Tibial nerve (tissue), 4 donors: ENCODE measurements around the gene H19. TPM values are rescaled to one million over a fixed set of nuclear protein-coding genes. Genes with fewer than 3 reads are reported as not detected.

Source experiments
- DNase-seq, 2 donors: peaks; one replicate each; pipeline ENCODE4 v3.0.0-alpha.2; 2019; ENCODE audit warnings: low spot score in 2 of 2
- H3K27ac ChIP-seq, 4 donors: fragments of 200-600 bp; sonication (generic) in 3 of 4; one replicate each; pipeline ENCODE4 v1.5.1; 2017 to 2019; ENCODE audit warnings: mild to moderate bottlenecking in 1 of 4
- H3K27me3 ChIP-seq, 2 donors: fragments of 200-600 bp; sonication (generic) in 1 of 2; one replicate each; pipeline versions ENCODE4 v1.5.1 to v1.6.0; 2017 to 2019
- H3K36me3 ChIP-seq, 3 donors: fragments of 200-600 bp; sonication (generic); one replicate each; pipeline ENCODE4 v1.5.1; 2018 to 2019
- H3K4me1 ChIP-seq, 4 donors: fragments of 200-600 bp; sonication (generic) in 3 of 4; one replicate each; pipeline ENCODE4 v1.5.1; 2017 to 2019
- H3K4me3 ChIP-seq, 4 donors: fragments of 200-600 bp; sonication (generic) in 3 of 4; one replicate each; pipeline ENCODE4 v1.5.1; 2017 to 2019; ENCODE audit warnings: mild to moderate bottlenecking in 1 of 4, moderate library complexity in 1 of 4
- H3K9me3 ChIP-seq, 4 donors: fragments of 200-600 bp; sonication (generic) in 3 of 4; one replicate each; pipeline ENCODE4 v1.5.1; 2017 to 2019
- EP300 ChIP-seq, 2 donors: sonication (generic); formaldehyde crosslinking; IDR thresholded peaks; one replicate each; pipeline ENCODE4 v1.6.1; 2017; ENCODE audit warnings: antibody characterized with exemption in 2 of 2, mild to moderate bottlenecking in 1 of 2
- POLR2A ChIP-seq, 2 donors: fragments of 450-650 bp; IDR thresholded peaks; one replicate each; pipeline ENCODE4 v1.6.1; 2017; ENCODE audit warnings: antibody characterized with exemption in 2 of 2, mild to moderate bottlenecking in 2 of 2, moderate library complexity in 2 of 2
- WGBS, 2 donors: methylation state at CpG; one replicate each; pipeline ENCODE4 v1.1.5; 2018; 5-methylcytosine and 5-hydroxymethylcytosine counted together
- total RNA-seq, 4 donors: library from RNA; depleted of rRNA; stranded (reverse); fragments of >200 nt; gene quantifications; one replicate each; pipeline ENCODE4 v1.1.0, GENCODE V29; 2016
- TF ChIP-seq, protein P1 (sequence below), 5 experiments: fragments of 200-600 bp in 3 of 5; fragments of 450-650 bp in 2 of 5; sonication (generic) in 3 of 5; IDR thresholded peaks; one replicate each; pipeline ENCODE4 v1.5.1; 2016 to 2019; ENCODE audit warnings: antibody characterized with exemption in 5 of 5, mild to moderate bottlenecking in 3 of 5, moderate library complexity in 2 of 5

The H19 gene
- total RNA-seq, 4 donors from 2014 or later: 355 to 642 (median 407) TPM

DNA sequence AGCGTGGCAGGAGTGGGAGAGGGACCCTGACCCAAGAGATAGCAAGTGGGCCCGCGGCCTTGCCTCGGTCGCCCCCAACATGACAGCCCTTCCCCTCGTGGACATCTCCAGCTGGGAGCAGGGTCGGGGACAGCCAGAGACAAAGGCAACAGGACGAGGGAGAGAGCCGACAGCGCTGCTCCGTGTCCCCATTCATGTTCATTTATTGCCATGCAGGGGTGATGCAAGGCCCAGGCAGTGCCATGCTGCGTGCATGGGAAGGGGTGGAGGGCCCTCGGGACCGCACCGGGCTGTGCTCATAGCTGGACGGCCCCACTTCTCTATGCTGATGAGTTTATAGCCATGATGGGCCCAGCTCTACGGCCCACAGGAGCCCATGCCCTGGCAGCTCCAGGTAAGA lies 37.9 kb downstream of the H19 start:
- DNase-seq: no peak
- Histone ChIP-seq H3K4me3 (no peak overlapping the region), H3K27ac (no peak overlapping the region), H3K36me3 (no peaks in the 10 kb centered on the region), H3K9me3 (no peaks in the 10 kb centered on the region), H3K4me1 (no peaks in the 10 kb centered on the region), H3K27me3 (no peaks in the 10 kb centered on the region)
- TF ChIP-seq POLR2A (IDR thresholded peaks at IDR 0.05) (no peak), EP300 (IDR thresholded peaks at IDR 0.05) (no peak)
- TF ChIP-seq, protein P1, sequence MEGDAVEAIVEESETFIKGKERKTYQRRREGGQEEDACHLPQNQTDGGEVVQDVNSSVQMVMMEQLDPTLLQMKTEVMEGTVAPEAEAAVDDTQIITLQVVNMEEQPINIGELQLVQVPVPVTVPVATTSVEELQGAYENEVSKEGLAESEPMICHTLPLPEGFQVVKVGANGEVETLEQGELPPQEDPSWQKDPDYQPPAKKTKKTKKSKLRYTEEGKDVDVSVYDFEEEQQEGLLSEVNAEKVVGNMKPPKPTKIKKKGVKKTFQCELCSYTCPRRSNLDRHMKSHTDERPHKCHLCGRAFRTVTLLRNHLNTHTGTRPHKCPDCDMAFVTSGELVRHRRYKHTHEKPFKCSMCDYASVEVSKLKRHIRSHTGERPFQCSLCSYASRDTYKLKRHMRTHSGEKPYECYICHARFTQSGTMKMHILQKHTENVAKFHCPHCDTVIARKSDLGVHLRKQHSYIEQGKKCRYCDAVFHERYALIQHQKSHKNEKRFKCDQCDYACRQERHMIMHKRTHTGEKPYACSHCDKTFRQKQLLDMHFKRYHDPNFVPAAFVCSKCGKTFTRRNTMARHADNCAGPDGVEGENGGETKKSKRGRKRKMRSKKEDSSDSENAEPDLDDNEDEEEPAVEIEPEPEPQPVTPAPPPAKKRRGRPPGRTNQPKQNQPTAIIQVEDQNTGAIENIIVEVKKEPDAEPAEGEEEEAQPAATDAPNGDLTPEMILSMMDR (IDR thresholded peaks at IDR 0.05): no peak
- WGBS, 2 donors: no CpG with 5 or more reads among the region's 17 CpGs

GRCh38 chr11:1958367-1958766 lies 39.3 kb downstream of the H19 start:
- Histone ChIP-seq H3K4me1 (no peaks in the 10 kb centered on the region), H3K27ac (no peak overlapping the region), H3K27me3 (no peaks in the 10 kb centered on the region), H3K9me3 (no peaks in the 10 kb centered on the region), H3K4me3 (no peak overlapping the region), H3K36me3 (no peaks in the 10 kb centered on the region)
- TF ChIP-seq POLR2A (IDR thresholded peaks at IDR 0.05) (no peak), EP300 (IDR thresholded peaks at IDR 0.05) (no peak)
- TF ChIP-seq, protein P1 (IDR thresholded peaks at IDR 0.05): no peak
- DNase-seq: no peak
- WGBS, 2 donors: no CpG with 5 or more reads among the region's 18 CpGs

- Histone ChIP-seq H3K27ac (no peak overlapping the region), H3K4me3 (no peak overlapping the region), H3K4me1 (no peaks in the 10 kb centered on the region), H3K36me3 (no peaks in the 10 kb centered on the region), H3K9me3 (no peaks in the 10 kb centered on the region), H3K27me3 (no peaks in the 10 kb centered on the region)
- no peak for TF ChIP-seq EP300 (IDR thresholded peaks at IDR 0.05)
- TF ChIP-seq, protein P1 (IDR thresholded peaks at IDR 0.05): peak in 3 of 5 experiments; percentile 20 to 24 (median 23)
- WGBS, 2 donors: no CpG with 5 or more reads among the region's 23 CpGs
- peak in 1 of 2 donors; percentile 11 for DNase-seq
Measured at GRCh38 chr11:1953489-1954266, 44.0 kb downstream of the H19 start.

- no peaks in the 10 kb centered on the region for H3K4me1 ChIP-seq
- H3K9me3 ChIP-seq: no peaks in the 10 kb centered on the region
- H3K27ac ChIP-seq: no peak overlapping the region
- H3K36me3 ChIP-seq: no peaks in the 10 kb centered on the region
- H3K27me3 ChIP-seq: no peaks in the 10 kb centered on the region
- DNase-seq: no peak
- H3K4me3 ChIP-seq: no peak overlapping the region
- WGBS, 2 donors: no CpG with 5 or more reads among the region's 29 CpGs
- TF ChIP-seq POLR2A (IDR thresholded peaks at IDR 0.05) (no peak), EP300 (IDR thresholded peaks at IDR 0.05) (no peak)
- TF ChIP-seq, protein P1 (IDR thresholded peaks at IDR 0.05): no peak
Measured at GRCh38 chr11:1952806-1953482, 44.7 kb downstream of the H19 start.

DNA sequence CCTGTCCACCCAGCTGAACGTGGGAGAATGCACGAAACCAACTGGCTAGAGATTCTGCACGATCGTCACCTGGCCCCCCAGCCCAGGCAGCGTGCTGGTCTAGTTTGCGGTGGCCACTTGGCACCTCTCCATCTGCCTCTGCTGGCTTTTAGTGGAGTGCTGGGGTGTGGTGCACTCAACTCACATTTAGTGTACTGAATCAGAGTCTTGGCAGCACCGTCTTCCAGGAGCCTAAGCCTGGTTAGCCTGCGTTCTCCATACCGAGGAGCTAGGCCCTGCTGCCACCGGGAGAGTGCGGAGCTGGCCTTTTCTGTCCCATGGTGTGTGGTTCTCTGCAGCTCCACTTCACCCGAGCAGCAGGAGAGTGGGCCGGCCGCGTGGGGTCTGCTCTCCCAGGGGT lies 47.7 kb downstream of the H19 start:
- H3K4me1 ChIP-seq: no peaks in the 10 kb centered on the region
- H3K27me3 ChIP-seq: no peaks in the 10 kb centered on the region
- no CpG with 5 or more reads among the region's 15 CpGs for WGBS, 2 donors
- no peaks in the 10 kb centered on the region for H3K9me3 ChIP-seq
- H3K27ac ChIP-seq: no peak overlapping the region
- H3K36me3 ChIP-seq: no peaks in the 10 kb centered on the region
- H3K4me3 ChIP-seq: no peak overlapping the region
- no peak for DNase-seq
- TF ChIP-seq, protein P1 (IDR thresholded peaks at IDR 0.05): no peak
- TF ChIP-seq EP300 (IDR thresholded peaks at IDR 0.05): no peak
- TF ChIP-seq POLR2A (IDR thresholded peaks at IDR 0.05): no peak
